Lower leg skin (tissue), 3 donors: ENCODE measurements around the gene BUD13.

Experiments
- POLR2A ChIP-seq, 2 donors: fragments of 450-650 bp; IDR thresholded peaks; one replicate each; pipeline ENCODE4 v1.6.1; 2016 to 2017; ENCODE audit warnings: antibody characterized with exemption in 2 of 2, mild to moderate bottlenecking in 1 of 2, moderate library complexity in 1 of 2
- TF ChIP-seq, protein P1 (sequence below), 3 donors: fragments of 450-650 bp; IDR thresholded peaks; one replicate each; pipeline ENCODE4 v1.5.1; 2016; ENCODE audit warnings: antibody characterized with exemption in 3 of 3, mild to moderate bottlenecking in 3 of 3, moderate library complexity in 2 of 3

GRCh38 chr11:116774661-116775060, 1.9 kb upstream of the BUD13 start:
- TF ChIP-seq, protein P1, sequence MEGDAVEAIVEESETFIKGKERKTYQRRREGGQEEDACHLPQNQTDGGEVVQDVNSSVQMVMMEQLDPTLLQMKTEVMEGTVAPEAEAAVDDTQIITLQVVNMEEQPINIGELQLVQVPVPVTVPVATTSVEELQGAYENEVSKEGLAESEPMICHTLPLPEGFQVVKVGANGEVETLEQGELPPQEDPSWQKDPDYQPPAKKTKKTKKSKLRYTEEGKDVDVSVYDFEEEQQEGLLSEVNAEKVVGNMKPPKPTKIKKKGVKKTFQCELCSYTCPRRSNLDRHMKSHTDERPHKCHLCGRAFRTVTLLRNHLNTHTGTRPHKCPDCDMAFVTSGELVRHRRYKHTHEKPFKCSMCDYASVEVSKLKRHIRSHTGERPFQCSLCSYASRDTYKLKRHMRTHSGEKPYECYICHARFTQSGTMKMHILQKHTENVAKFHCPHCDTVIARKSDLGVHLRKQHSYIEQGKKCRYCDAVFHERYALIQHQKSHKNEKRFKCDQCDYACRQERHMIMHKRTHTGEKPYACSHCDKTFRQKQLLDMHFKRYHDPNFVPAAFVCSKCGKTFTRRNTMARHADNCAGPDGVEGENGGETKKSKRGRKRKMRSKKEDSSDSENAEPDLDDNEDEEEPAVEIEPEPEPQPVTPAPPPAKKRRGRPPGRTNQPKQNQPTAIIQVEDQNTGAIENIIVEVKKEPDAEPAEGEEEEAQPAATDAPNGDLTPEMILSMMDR (IDR thresholded peaks at IDR 0.05) = no peak
- no peak for TF ChIP-seq POLR2A (IDR thresholded peaks at IDR 0.05)
